HG02840 (cell line): ENCODE results near the gene UHRF2.
A peak's percentile ranks its signal among the peaks of the same experiment; 100 is the strongest.
"Not testable (repeated sequence)": the region's sequence is repeated elsewhere in the genome, so short reads cannot be mapped to it uniquely, and the experiment has no call there.

Experiments
- ATAC-seq: cut with Tn5 transposase; IDR thresholded peaks from one replicate; pipeline ENCODE4 v1.9.1; 2021; ENCODE audit warnings: mild to moderate bottlenecking, moderate library complexity, moderate number of reproducible peaks; ENCODE audit not compliant: unreplicated experiment, low FRiP score

The UHRF2 gene

GRCh38 chr9:6412487-6413364 lies at the start of gene UHRF2:
TSS of gene UHRF2 (plus strand) at chr9:6413199. CDS start at chr9:6413491, 292 bp downstream.
- peak; percentile 84 for ATAC-seq

GRCh38 chr9:6367128-6367890 lies 45.7 kb upstream of the UHRF2 start:
- no peak for ATAC-seq

GRCh38 chr9:6368831-6369230 lies 44.2 kb upstream of the UHRF2 start:
- no peak for ATAC-seq

- not testable (repeated sequence) for ATAC-seq
These were observed 31.5 kb upstream of the UHRF2 start for GRCh38 chr9:6381477-6382012.

GRCh38 chr9:6382681-6383080 lies 30.3 kb upstream of the UHRF2 start:
- no peak for ATAC-seq

- ATAC-seq: no peak
These were observed 29.3 kb upstream of the UHRF2 start for GRCh38 chr9:6383551-6384225.

GRCh38 chr9:6384732-6385131 lies 28.3 kb upstream of the UHRF2 start:
- ATAC-seq: no peak

GRCh38 chr9:6399071-6399470 lies 13.9 kb upstream of the UHRF2 start:
- ATAC-seq: no peak

- ATAC-seq: no peak
These were observed 7.6 kb upstream of the UHRF2 start for GRCh38 chr9:6405371-6405770.

GRCh38 chr9:6407778-6408177 lies 5.2 kb upstream of the UHRF2 start:
- no peak for ATAC-seq

- no peak for ATAC-seq
These were observed 4.7 kb upstream of the UHRF2 start for GRCh38 chr9:6408320-6408719.

GRCh38 chr9:6409811-6410210 lies 3.2 kb upstream of the UHRF2 start:
- ATAC-seq: no peak

GRCh38 chr9:6410633-6411032 lies 2.4 kb upstream of the UHRF2 start:
- no peak for ATAC-seq

- peak; percentile 19 for ATAC-seq
These were observed 607 bp downstream of the UHRF2 start for GRCh38 chr9:6413365-6414246.

- ATAC-seq: no peak
These were observed 1.2 kb downstream of the UHRF2 start for GRCh38 chr9:6414247-6414641.

- ATAC-seq: no peak
These were observed 2.3 kb downstream of the UHRF2 start for GRCh38 chr9:6415266-6415665.

- ATAC-seq: no peak
These were observed 4.2 kb downstream of the UHRF2 start for GRCh38 chr9:6417186-6417585.

GRCh38 chr9:6418764-6419163 lies 5.8 kb downstream of the UHRF2 start:
- no peak for ATAC-seq

GRCh38 chr9:6424940-6425339 lies 11.9 kb downstream of the UHRF2 start:
- no peak for ATAC-seq

GRCh38 chr9:6426117-6426516 lies 13.1 kb downstream of the UHRF2 start:
- no peak for ATAC-seq
